HG02610 (cell line): ENCODE measurements around the gene SGSM2.

Experiments
- ATAC-seq: cut with Tn5 transposase; IDR thresholded peaks from one replicate; pipeline ENCODE4 v1.9.1; 2021; ENCODE audit warnings: mild to moderate bottlenecking, moderate library complexity; ENCODE audit not compliant: unreplicated experiment

Gene SGSM2

DNA sequence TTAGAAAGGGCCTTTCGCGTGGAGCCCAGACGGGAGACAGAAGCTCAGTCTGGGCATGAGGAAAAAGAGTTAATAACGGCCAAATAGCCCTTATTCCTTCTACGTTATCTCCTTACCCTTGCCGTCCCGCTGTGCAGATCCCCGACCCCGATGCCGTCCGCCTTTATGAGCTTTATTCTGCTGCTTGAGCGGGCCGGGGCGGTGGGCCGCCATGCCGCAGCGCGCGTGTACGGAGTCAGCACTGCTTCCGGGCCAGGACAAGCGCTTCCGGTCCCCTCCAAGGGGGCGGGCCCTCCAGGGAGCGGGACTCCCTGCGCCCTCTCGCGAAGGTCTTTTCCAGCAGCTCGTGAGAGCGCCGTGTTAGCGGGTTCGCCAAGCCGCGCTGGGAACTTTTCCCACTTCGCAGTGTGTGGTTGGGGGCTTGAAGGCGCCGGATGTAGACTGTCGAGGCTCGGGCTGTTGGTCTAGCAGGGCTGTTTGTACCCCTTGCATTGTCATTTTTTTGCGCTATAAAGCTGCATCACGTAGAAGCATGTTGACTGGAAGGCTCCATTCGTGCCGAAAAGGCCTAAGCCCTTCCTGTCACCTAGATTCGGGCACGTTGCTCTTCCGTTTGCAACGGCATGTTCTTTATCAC, 968 bp upstream of the SGSM2 start, which contains the start of gene TSR1:
TSS of gene TSR1 (minus strand) at position 243 of the 637 bp plus-strand sequence. CDS start at position 213, 30 bp downstream.
- ATAC-seq = peak; percentile 79

DNA sequence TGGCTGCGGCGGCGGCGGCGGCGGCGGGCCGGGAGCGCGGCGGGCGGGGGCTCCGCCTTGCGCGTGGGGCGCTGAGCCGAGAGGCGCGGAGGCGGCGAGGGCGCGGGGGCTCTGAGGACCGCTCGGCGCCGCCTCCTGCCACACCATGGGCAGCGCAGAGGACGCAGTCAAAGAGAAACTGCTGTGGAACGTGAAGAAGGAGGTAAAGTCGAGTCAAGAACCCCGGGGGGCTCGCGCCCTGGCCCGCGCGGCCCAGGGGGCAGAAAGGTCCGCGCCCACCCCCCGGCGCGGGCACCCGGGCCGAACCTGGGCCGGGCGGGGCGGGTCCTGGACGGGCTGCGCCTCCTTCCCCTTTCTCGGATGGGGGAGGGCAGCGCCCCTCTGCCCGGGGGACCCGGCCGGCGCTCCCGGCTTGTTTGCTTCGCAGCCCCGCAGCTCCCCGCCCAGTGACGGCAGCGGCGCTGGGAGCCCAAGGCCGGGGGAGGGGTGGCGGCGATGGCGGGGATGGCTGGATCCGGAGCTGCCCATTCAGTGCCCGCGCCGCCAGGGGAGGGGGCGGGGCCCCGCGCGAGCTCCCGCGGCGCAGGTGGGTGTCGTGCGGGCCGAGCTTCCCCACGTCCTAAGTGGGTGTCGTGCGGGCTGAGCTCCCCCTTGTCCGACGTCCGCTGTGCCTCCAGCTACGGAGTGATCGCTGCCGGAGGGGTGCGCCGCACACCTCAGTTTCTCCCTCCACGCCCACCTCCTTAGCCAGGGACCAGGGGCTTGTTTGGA, 428 bp downstream of the SGSM2 start:
- peak; percentile 22 for ATAC-seq

DNA sequence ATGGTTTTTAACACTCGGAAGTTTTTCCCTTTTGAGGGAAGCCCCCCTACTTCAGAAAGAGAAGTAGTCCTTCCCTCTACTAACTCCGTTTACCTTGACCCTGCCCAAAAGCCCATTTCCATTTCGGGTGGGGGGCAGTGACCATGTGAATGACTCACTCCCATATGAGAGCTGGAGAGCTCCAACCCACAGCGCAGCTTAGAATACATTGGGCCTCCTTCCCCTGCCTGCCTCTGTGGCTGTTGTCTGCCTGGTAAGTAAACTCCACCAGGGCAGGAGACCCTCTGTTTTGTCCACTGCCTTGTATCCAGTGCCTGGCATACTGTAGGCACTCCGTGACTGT, 985 bp downstream of the SGSM2 start:
- ATAC-seq = no peak

DNA sequence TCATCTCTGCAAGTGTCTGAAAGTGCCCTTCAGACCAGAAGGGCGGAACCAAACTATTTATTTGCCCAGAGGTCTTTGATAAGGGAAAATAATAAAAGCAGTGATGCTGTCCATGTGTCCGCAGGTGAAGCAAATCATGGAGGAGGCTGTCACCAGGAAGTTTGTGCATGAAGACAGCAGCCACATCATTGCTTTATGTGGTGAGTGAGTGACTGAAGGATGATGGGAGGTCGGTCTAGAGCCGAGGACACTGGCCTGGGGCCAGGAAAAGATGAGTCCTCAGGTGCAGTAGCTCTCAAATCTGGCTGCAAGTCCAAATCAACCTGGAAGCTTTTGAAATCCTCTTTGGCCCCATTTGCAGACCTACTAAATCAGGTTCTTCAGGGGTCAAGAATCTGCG, 6.1 kb downstream of the SGSM2 start:
- no peak for ATAC-seq

DNA sequence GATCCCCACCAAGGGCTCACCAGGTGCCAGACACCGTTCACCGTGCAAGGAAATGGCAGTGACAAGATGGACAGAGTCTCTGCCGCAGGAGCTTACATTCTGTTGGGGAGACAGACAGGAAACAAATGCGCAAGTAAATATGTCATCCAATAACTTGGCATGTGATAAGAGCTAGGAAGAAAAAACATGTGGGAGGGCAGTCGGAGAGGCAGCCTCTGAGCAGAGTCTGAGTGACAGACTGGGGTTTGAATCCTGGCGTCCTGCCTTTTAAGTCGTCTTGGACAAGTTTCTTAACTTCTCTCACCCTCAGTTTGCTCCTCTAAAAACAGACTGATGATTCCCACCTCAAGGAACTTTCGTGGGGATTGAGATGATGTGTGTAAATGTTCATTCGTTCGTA, 7.2 kb downstream of the SGSM2 start:
- no peak for ATAC-seq

DNA sequence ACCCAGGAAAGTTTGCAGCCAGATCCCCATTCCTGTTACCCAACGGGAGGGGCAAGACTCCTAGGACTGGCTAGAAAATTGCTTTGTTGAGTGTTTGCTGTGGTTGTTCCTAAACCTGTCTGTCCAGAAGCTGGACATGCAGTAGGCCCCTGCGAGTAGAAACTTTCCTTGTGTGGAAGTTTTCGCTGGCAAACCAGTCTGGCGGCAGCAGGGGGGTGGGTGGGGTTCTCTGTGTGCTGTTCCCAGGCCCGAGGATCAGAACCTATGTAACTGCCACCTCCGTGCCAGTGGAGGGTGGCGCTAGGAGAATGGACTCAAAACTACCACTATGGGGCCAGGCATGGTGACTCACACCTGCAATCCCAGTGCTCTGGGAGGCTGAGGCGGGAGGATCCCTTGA, 9.2 kb downstream of the SGSM2 start:
- no peak for ATAC-seq

DNA sequence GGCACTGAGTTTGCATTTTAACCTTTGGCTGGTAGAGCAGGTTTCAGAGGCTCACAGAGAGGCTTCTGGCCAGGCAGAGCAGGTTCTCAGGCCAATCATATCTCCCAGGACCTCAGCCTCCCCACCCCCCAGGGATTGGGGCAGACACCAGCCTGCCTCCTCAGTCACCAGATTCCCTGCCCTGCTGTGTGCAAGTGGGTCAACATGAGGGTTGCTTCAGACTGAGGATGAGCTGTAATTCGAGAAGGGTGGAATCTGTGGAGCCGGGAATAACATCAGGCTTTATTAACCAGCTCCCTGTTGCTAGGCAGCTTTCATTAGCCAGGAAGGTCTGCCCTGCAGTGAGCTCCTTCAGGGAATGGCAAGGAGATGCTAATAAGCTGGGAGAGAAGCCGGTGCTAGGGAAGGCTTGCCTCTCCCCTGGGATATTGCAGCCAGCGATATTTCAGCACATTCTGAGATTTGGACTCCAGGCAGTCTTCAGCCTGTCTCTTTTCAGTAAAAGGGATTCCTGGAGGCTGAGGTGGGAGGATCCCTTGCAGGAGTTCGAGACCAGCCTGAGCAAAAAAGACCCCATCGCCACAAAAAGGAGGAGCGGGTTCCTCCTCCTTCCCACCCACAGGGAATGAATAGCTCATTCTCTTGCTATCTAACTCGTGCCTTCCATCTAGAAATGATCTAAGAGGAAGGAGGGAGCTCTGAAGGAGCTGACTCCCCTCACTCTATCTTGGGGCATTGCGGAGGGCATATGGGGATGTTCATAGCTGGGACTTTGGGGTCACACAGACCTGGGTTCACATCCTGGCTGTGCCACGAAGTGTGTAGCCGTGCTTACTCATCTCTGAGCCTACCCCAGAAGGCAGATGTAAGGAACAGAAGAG, 10.7 kb downstream of the SGSM2 start:
- no peak for ATAC-seq

DNA sequence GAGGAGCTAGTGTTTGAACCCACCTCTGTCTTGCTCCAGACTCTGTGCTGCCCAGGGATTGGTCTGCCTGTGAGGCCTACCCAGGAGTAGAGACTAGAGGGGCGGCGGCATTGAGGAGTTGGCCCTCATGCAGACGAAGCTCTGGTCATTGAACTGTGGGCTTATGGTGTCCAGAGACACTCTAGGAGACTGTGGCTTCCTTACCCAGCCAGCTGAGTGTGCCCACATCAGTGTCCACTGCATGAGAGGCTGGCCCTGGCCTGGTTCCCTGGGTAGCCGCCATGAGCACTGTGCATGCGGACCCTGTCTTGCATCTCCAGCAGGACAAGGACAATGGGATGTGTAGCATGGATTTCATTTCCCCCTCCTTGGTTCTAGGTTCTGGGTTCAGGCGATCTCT, 14.0 kb downstream of the SGSM2 start:
- no peak for ATAC-seq

DNA sequence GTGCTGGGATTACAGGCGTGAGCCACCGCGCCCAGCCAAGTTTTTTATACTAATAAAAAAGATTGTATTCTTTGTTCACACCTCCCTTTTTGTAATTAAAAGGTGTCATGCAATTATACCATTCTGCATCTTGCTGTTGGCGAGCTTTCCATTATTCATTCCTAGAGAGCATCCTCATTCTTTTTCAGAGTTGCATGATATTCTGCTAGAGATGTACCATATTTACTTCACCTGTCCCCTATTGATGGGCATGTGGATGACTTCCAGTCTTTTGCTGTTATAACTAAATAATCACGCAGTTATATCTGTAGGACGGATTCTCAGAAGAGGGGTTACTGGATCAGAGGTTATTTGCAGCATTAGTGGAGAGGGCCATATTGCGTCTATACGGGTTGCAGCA, 17.0 kb downstream of the SGSM2 start:
- no peak for ATAC-seq

DNA sequence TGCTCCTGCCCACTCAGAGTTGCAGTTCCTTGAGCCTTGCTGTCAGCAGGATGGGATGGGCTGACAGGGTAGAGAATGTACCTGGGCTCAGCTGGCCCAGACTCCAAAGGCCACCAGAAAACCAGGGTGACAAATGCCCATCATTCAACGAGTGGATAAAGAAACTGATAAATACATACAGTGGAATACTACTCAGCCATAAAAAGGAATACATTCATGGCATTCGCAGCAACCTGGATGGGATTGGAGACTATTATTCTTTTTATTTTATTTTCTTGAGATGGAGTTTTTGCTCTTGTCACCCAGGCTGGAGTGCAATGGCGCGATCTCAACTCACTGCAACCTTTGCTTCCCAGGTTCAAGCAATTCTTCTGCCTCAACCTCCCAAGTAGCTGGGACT, 19.9 kb downstream of the SGSM2 start:
- ATAC-seq = no peak

DNA sequence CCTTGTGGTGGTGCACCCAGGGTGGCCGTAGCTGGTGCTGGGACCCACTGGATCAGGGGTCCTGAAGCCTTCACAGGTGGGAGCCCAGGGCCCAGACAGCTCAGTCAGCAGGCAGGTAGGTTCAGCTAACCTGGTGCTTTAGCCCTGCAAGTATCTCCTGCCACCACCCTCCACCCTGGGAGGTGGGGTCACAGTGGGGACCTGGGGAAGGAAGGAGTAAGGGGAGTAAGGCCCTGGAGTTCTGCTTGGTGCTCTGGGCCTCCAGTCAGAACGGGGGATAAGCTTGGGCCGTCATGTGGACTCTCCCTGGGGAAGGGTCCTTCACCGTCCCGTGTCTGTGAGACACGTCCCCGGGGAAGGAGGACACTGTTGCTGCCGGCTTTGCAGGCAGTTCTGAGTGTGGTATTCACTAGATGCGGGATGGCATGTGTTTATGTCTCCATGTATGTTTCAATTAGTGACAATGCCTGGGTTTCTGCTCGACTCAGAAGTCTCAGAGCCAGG, 20.7 kb downstream of the SGSM2 start:
- no peak for ATAC-seq

DNA sequence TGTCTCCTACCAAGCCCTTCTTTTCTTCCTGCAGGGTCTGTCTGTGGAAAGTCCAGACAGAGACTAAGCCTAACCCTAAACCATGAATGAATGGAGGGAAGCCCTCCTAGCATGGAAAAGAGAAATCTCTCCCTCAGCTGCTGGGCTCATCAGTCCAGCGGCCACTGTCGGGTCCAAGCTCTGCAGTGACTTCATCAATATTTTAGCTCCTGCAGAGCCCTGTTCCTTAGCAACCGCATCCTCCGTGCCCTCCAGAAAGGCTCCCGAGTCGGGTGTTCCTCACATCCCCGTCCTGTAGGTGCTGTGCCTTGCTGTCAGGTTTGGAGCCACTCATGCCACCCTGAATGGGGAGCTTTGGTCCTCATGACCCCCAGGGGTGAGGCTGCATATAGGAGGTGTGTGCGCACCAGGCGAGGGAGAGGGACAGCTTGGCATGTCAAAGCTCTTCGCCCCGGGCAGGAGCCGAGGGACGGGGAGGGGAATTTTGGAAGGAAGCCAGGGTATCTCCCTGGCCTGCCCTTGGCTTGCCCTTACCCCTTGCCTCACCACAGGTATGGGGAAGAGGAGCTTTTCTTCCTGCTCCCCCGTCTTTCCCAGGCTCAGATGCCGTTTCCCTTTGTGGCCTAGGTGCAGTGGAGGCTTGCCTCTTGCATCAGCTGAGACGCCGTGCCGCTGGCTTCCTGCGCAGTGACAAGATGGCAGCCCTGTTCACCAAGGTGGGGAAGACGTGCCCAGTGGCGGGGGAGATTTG, 23.9 kb downstream of the SGSM2 start:
- ATAC-seq = no peak

DNA sequence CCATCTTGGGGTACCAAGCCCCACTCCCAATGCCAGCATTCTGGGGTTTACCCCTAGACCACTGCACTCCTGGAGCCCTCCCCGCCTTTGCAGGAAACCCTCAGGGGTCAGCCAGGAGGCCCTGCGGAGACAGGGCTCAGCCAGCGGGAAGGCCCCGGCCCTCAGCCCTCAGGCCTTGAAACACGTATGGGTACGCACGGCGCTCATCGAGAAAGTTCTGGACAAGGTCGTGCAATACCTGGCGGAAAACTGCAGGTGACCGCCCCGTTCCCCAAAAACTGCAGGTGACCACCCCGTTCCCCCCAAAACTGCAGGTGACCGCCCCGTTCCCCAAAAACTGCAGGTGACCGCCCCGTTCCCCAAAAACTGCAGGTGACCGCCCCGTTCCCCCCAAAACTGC, 24.7 kb downstream of the SGSM2 start:
- no peak for ATAC-seq

DNA sequence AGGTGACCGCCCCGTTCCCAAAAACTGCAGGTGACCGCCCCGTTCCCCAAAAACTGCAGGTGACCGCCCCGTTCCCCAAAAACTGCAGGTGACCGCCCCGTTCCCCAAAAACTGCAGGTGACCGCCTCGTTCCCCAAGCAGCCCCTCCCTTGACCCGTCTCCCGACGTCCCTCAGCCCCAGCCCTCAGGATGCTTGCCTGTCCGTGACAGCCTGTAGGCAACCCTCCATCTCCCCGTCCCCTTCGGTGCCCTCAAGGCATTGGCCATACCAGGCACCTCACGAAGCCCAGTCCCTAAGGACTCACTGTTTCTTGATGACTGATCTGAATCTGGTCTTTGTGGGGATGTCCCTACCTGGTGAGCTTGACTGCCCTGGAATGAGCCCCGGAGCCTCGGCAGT, 25.1 kb downstream of the SGSM2 start:
- ATAC-seq = no peak

DNA sequence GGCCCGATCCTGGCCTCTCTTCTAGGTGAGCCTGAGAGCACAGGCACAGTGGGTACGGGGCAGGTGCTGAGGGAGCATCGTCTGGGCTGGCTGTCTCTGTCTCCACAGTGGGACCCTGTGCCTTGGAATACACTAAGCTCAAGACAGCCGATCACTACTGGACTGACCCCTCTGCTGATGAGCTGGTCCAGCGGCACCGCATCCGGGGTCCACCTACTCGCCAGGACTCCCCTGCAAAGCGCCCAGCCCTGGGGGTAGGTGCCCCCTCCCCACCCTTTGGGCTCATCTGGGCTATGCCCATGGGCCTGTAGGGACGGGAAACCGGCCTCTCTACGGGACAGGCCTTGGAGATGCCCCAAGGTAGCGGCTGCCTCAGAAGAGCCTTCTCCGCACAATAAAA, 25.6 kb downstream of the SGSM2 start:
- no peak for ATAC-seq

DNA sequence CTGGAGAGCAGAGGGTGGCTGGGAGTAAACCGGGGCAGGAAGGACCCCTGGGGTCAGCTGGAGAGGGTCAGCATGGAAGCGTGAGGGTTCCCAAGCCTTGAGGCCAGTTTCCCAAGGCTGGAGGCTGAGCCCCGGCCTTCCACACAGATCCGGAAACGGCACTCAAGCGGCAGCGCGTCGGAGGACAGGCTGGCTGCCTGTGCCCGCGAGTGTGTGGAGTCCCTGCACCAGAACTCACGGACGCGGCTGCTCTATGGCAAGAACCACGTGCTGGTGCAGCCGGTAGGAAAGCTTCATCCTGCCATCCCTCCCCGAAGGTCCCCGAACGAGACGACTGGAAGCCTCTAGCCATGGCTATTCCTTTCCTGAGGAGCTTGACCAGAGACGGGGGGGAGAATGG, 26.0 kb downstream of the SGSM2 start:
- ATAC-seq = no peak

DNA sequence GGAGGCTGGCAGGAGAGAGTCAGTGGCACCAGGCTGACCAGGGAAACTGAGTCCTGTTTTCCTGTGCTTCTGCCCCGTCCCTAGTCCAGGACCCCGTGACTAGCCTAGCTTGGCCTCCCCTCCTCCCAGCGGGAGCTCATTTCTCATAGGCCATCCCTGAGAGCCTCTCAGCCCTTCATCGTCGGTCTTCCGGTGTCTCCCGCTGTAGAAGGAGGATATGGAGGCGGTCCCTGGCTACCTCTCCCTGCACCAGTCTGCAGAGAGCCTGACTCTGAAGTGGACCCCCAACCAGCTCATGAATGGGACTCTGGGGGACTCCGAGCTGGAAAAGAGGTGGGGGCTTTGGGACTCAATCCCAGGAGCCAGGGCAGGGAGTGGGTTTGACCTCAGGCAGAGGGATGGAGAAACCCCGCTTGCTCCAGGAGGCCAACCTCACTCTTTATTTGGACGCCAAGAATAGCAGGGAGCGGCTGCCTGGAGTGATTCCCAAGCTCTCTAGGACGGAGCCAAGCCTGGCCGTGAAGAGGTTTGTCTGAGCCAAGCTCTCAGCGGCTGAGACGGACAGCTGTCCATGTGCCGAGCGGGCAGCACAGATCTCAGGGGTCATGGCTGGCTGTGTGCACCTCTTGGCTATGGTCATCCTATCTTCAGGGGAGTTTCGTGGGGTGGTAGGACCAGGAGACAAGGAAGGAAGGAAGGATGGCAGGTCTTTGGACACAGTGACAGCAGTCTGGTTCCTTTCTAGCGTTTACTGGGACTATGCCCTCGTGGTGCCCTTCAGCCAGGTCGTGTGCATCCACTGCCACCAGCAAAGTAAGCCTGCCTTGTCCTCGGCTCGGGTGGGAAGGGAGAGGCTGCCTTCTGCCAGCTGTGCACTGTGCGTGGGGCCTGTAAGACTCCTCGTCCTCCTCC, 26.8 kb downstream of the SGSM2 start:
- ATAC-seq = no peak

DNA sequence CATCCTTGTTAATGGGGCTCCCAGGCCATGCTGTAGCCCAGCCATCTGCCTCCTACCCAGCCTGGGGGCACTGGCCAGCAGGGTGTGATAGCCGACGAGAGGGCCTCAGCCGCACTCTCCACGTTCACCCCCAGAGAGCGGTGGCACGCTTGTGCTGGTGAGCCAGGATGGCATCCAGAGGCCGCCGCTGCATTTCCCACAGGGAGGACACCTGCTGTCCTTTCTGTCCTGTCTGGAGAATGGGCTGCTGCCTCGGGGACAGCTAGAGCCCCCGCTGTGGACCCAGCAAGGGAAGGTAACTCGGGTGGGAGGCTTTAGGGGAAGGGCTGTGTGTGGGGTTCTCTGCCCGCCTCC, 27.4 kb downstream of the SGSM2 start:
- no peak for ATAC-seq

DNA sequence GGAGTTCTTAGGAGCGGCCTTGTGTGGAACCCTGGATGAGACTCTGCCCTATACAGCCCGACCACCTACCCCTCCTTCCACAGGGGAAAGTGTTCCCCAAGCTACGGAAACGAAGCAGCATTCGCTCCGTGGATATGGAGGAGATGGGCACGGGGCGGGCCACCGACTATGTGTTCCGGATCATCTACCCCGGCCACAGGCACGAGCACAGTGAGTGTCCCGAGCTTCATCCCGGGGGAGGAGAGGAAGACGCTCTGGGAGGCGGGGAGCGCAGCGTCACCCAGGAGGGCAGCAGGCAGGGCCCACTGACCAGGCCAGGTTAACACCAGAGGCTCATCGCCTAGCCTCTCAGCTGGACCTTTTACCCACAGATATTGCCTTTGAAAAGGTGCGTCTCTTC, 27.8 kb downstream of the SGSM2 start:
- no peak for ATAC-seq
